GM23338 (cell line): ENCODE data around the gene LAMB3.

Source experiments
- EZH2 ChIP-seq: fragments of 200-600 bp; sonication (generic); IDR thresholded peaks from one replicate; pipeline ENCODE4 v1.8.0; 2017; ENCODE audit warnings: antibody characterized with exemption, mild to moderate bottlenecking, low read depth; ENCODE audit not compliant: unreplicated experiment
- NANOG ChIP-seq: IDR thresholded peaks from 2 replicates; pipeline ENCODE4 v1.6.1; 2016; ENCODE audit warnings: antibody characterized with exemption, borderline replicate concordance
- POLR2AphosphoS5 ChIP-seq: IDR thresholded peaks from 2 replicates; pipeline ENCODE4 v1.6.1; 2016; ENCODE audit warnings: antibody characterized with exemption, low read depth
- TF ChIP-seq, protein P1 (sequence below), 2 experiments: fragments of 200-600 bp in 1 of 2; sonication (generic) in 1 of 2; conservative IDR thresholded peaks; 2 replicates each; pipeline versions ENCODE4 v1.5.1 to v1.6.1; 2016 to 2017; ENCODE audit warnings: antibody characterized with exemption in 2 of 2, low read depth in 2 of 2, mild to moderate bottlenecking in 2 of 2, moderate library complexity in 1 of 2
- TF ChIP-seq, protein P2 (sequence below): IDR thresholded peaks from one replicate; pipeline ENCODE4 v1.6.1; 2018; ENCODE audit warnings: antibody characterized with exemption; ENCODE audit not compliant: unreplicated experiment

DNA sequence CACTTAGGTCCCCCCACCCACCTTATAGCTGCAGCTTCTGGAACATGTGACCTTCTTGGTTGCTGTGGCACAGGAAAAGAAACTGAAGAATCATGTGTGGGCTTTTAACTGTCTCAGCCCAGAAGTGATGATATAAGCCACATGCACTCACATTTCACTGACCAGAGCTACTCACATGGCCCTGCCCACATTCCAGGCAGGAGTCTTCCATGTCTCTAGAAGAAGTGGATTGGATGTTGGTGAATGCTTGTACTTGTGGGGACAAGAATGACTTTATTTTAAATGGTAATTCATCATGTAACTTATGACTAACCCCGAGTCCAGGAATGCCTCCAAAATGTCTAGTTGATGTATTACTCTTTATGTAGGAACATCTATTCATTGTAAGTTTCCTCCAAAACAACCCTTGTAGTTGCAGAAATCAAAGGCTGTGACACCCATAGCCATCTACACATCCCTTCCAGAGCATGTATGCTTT is 84.5 kb downstream of the LAMB3 start:
- no peak for TF ChIP-seq POLR2AphosphoS5
- TF ChIP-seq, protein P1, sequence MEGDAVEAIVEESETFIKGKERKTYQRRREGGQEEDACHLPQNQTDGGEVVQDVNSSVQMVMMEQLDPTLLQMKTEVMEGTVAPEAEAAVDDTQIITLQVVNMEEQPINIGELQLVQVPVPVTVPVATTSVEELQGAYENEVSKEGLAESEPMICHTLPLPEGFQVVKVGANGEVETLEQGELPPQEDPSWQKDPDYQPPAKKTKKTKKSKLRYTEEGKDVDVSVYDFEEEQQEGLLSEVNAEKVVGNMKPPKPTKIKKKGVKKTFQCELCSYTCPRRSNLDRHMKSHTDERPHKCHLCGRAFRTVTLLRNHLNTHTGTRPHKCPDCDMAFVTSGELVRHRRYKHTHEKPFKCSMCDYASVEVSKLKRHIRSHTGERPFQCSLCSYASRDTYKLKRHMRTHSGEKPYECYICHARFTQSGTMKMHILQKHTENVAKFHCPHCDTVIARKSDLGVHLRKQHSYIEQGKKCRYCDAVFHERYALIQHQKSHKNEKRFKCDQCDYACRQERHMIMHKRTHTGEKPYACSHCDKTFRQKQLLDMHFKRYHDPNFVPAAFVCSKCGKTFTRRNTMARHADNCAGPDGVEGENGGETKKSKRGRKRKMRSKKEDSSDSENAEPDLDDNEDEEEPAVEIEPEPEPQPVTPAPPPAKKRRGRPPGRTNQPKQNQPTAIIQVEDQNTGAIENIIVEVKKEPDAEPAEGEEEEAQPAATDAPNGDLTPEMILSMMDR (conservative IDR thresholded peaks at IDR 0.05; ENCODE audit: low read depth in 2 of 2): no peak
- TF ChIP-seq, protein P2, sequence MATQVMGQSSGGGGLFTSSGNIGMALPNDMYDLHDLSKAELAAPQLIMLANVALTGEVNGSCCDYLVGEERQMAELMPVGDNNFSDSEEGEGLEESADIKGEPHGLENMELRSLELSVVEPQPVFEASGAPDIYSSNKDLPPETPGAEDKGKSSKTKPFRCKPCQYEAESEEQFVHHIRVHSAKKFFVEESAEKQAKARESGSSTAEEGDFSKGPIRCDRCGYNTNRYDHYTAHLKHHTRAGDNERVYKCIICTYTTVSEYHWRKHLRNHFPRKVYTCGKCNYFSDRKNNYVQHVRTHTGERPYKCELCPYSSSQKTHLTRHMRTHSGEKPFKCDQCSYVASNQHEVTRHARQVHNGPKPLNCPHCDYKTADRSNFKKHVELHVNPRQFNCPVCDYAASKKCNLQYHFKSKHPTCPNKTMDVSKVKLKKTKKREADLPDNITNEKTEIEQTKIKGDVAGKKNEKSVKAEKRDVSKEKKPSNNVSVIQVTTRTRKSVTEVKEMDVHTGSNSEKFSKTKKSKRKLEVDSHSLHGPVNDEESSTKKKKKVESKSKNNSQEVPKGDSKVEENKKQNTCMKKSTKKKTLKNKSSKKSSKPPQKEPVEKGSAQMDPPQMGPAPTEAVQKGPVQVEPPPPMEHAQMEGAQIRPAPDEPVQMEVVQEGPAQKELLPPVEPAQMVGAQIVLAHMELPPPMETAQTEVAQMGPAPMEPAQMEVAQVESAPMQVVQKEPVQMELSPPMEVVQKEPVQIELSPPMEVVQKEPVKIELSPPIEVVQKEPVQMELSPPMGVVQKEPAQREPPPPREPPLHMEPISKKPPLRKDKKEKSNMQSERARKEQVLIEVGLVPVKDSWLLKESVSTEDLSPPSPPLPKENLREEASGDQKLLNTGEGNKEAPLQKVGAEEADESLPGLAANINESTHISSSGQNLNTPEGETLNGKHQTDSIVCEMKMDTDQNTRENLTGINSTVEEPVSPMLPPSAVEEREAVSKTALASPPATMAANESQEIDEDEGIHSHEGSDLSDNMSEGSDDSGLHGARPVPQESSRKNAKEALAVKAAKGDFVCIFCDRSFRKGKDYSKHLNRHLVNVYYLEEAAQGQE: no peak
- TF ChIP-seq EZH2: no peak
- no peak for TF ChIP-seq NANOG
